GM18520 (cell line): ENCODE results near the gene HLA-DPA1.
"Not testable (repeated sequence)": the region's sequence is repeated elsewhere in the genome, so short reads cannot be mapped to it uniquely, and the experiment has no call there.

Experiments used
- ATAC-seq: cut with Tn5 transposase; IDR thresholded peaks from one replicate; pipeline ENCODE4 v1.9.1; 2021; ENCODE audit not compliant: unreplicated experiment

The HLA-DPA1 gene

DNA sequence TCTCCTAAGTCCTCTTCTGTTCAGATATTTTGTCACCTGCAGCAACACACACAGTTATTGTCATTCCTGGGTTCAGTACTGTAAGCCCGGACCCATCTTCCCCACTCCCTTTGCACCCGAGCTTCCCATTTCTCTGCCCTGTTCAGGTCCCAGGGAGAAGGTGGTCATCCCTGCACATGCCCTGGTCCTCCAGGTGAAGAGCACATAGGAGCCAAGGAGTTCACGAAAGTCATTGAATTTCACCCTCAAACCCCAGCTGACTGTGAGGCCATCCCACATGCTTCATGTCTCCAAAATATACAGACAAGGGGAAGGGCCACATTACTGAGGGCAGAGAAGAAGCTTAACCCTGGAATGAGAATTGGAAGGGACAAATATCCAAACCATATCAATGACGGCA is 8.1 kb downstream of the HLA-DPA1 start:
- ATAC-seq: no peak

DNA sequence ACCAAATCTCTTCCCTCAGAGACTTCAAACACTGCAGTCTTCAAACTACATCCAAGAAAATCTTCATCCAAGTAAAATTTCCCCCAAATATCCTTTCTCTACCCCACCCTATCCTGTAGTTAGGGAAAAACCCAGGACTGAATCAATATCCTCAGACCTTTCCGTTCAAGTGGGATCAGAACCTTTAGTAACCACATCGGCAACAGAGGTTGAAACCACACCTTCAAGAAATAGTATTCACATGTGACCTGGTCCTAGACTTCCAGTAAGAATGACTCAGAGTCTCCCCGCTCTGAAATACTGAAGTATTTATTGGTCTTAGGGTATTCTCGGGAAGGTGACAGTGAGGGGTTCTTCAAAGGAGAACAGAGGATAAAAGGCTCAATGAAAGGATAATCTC is 8.7 kb downstream of the HLA-DPA1 start:
- no peak for ATAC-seq

DNA sequence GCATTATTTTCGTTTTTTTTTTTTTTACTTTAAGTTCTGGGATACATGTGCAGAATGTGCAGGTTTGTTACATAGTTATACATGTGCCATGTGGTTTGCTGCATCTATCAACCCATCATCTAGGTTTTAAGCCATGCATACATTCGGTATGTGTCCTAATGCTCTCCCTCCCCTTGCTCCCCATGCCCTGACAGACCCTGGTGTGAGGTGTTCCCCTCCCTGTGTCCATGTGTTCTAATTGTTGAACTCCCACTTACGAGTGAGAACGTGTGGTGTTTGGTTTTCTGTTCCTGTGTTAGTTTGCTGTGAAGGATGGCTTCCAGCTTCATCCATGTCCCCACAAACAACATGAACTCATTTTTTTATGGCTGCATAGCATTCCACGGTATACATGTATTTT is 10.0 kb downstream of the HLA-DPA1 start:
- ATAC-seq: not testable (repeated sequence)

DNA sequence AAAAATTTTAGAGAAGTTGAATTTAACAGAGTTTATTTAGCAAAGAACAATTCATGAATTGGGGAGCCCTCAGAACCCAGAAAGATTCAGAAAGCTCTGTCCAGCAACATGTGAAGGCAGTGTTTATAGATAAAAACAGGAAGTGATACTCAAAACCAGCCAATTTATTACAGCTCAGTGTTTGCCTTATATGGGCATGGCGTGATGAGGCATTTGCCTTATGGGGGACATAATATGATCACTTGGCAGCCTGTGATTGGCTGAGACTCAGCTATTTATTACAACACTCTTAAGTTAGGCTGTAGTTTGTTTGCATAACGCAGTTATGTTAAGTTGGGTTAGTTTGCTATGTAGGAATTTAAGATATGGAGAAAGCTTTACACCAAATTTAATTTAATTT is 11.5 kb downstream of the HLA-DPA1 start:
- no peak for ATAC-seq

DNA sequence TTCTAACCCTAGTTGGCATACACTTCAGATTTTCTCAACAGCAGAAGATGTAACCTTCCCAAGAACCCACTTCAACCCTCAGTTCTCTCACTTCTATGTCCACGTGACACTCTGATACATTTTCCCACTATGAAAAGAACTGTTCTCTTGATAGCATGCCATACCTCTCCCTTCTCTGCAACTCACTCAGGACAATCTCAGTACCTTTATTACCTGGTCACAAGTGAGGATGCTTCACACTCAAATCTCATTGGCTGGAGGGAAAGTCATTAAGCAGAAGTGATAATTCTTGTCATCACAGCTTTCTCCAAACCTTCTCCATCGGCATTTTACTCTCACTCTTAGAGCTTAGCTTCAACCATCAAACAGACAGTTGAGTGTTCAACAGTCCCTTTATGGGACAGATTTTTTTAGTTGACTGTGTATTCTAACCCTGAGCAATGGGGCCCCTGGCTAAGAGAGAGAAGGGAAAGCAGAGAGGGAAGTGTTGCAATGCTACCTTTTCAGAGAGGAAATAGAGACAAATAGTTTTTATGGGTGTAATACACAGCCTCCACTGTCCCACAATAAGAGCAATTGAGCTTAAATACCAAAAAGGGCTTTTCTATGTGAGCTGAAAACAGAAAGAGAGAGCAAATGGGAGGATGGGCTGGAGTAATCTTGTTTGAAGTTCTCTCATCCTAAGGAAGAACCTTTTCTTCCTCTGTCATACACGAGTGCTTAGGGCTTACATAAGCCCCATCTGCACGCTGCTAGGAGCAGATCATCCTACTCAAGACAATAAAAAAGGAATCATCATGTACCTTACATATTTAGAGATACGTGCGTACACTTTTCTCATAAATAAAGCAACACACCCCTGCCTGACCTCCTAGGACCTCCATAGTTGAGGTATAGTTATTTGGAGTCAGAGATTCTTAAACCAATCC is 16.0 kb downstream of the HLA-DPA1 start:
- ATAC-seq: no peak

DNA sequence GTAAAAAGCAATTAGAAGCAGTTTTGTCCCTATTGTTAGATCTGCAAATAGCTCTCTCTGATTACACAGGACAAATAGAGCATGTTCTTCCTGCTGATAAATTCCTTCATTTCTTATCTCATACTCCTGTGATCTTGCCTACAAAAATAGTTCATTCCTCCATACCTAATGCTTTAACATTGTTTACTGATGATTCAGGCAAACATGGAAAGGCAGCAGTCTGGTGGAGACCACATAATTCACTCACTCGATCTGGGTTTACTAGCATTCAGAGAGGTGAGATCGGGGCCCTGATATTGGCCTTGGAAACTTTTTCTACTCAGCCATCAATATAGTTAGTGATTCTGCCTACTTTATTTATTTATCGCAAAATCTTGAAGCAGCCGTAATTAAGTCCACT is 20.2 kb downstream of the HLA-DPA1 start:
- no peak for ATAC-seq

DNA sequence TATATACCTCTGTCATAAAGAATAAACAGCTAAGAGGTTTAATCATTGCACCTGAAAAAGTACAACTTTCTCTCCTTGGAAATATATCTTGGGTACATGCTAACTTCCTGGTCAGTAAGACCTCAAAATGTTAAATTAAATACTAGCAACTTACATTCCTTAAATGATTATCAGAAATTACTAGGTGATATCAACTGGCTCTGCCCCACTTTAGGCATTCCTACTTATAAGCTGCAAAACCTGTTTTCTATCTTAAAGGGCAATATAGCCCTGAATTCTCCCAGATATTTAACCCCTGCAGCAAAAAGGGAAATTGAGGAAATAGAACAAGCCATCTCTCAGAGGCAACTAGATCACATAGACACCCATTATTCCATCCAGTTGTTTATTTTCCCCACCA is 20.8 kb downstream of the HLA-DPA1 start:
- ATAC-seq: no peak

DNA sequence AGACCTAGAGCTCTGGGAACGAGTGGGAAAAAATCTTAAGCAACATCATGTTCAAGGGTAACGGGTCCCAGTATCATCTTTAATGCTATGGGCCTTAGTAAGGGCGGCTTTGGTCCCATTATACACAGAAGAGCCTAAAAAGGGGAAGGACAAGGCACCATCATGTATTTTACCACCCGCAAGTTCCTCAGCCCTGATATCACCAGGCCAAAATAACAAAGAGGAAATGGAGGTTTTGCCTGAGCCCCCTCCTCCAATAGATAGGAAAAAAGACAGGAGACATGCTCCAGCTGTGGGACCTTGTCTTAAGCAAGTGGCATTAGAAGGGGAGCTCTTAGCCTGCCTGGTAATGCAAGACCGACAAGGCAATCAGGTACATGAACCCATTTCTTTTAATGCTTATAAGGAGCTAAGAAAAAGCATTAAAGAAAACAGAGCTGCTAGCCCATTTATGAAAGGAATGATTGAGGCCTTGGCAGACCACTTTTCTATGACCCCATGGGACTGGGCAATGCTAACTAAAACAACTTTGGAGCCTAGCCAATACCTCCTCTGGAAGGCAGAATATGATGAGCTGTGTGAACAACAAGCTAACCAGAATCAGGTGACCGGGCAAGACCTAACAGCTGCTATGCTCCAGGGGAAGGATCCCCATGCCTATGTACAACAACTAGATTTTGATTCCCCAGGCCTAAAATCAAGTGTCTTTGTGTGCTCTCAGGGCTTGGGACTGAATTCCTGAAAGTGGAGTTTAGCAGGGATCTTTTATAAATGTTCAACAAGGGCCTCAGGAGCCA is 23.2 kb downstream of the HLA-DPA1 start:
- ATAC-seq: no peak

DNA sequence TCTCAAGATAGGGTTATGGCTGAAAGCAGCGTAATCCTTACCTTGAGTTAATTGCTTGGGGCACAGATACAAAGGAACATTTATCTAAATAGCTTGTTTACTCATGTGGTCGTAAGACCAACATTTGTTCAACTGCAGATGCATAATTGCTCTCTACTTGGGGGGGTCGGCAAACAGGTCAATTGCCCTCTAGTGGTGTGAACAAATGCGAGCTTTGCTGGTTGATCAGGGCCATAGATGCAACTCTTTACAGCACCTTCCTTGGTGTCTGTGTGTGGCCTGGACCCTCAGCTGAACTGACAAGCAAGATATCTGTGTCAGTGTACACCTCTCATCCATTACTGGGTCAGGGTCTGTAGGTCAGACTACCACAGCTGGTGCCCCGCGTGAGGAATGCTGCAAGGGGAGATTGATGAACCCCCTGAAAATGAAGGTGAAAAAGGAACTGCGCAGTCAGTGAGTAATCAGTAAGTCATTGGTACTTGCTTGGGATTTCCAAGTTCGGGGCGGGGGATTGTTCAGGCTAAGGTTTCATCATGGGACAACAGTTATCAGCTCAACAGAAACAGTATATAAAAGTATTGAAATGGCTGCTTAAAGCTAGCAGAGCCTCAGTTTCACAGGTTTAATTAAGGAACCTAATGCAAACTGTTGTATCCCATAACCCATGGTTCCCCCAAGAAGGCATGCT is 24.0 kb downstream of the HLA-DPA1 start:
- ATAC-seq: no peak

DNA sequence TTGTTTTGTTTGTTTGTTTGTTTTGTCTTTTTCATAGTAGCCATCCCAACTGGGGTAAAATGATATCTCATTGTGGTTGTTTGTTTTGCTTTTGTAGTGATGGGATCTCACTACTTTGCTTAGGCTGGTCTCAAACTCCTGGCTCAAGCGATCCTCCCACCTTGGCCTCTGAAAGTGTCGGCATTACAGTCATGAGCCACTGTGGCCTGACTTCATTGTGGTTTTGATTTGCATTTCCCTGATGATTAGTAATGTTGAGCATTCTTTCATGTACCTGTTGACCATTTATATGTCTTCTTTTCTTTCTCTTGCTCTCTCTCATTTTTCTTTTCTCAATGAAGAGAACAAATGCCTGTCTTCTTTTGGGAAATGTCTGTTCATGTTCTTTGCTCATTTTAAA is 33.3 kb downstream of the HLA-DPA1 start:
- no peak for ATAC-seq

DNA sequence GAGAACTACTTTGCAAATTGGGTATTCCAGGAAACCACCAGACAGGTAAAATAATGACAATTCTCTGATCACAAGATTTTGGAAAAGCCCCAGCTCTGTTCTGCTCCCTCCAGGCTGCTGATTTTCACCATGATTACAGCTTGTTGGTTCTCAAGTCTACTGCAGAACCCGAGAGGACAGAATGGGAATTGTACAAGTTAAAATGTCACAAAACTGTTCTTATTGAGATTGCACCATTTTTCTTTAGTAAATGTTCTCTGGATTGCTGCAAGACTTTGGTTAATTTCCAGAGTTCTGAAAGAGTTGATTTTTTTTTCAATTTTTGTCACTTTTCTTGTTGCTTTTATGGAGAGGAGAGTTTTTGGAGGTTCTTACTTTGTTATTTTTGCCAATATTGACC is 36.9 kb downstream of the HLA-DPA1 start:
- ATAC-seq: no peak

DNA sequence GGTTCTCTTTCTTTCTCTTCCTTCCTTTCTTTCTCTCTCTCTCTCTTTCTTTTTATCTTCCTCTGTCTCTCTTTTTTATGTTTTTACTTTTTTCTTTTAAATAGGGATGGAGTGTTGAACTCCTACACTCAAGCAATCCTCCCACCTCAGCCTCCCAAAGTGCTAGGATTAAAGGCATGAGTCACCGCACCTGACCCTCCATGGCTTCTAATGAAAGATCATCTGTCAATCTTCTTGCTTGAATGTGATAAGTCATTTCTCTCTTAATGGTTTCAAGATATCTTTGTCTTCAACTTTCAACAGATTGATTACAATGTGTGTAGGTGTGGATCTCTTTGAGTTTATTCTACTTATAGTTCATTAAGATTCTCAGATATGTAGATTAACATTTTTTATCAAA is 38.9 kb downstream of the HLA-DPA1 start:
- ATAC-seq: no peak

DNA sequence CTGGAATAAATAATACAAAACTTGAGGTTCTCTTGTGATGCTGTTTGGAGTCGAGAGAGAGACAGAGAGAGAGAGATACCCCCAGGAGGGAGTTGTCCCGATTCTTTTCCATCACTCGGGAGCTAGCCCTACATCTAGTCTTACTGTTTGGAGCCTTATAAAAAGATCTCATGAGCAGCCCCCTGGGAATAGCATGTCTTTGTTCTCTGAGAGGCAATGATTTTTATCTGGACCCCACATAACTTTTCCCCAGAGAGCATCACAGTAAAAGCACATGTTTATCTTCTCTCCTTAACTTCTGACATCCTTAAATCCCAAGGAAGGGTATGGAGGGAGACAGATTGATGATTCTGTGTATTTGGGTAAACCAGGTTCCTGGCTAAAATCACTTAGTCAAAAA is 43.2 kb downstream of the HLA-DPA1 start:
- ATAC-seq: no peak

DNA sequence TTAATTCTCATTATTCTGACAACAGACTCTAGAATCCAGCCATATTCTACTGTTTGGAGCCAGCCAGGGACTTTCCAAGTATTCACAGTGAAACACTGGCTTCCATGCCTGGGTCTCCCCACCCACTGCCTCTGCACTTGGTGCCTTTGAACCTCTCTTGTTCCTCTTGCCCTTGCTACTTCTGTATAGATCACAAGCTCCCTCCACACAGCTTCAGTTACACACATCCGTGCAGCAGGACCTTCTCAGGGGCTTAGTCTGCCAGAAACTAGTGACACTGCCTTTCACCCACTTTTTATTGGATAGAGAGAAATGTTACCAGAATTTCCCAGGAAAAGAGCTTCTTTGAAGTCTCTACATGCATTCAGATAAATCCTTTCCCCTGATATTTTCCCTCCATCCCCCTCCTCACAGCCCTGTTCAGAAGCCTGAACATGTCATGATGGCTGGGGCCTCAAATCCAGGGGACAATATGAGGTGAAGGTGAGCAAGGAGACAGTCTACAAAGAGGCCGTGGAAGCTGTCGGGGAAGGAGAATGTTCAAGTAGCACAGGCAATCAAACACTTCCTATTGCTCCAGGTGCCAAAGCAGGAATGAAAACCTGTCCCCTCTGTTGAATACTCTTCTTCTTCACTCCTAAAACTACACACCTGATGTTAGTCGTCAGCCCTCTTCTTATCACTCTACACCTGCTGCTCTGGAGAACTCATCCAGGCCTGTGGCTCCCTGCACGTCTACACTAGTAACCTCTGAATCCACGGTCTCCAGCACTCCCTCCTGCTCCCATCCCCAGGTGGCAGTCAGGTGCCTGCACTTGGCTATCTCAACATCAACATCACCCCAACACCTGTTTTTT is 43.9 kb downstream of the HLA-DPA1 start:
- ATAC-seq: peak; percentile 37

DNA sequence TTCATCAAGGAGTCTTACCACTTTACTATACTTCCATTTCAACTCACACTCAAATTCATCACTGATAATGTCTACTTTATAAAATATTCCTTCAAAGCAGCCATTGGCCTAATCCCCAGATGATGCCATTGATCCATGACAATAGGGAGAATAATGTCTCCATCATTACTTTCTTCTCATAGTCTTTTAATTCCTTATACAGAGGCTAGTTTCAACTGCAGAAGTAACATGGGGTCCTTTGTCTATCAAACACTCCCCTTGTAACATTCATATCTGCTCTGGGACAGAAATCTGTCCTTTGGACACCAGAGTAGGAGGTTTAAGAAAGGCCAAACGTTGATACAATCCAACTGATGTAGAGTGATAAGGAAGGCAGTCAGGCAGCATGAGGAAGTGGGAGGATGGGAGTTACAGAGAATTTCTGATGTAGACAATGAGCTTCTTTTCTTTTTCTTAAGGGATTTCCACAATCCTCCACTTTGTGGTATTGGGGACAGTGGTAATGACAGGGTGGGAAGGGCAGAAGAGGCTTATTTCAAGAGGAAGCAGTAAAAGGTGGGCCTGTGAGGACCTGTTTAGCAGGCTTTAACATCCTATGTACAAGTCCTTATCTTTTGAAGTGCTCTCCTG is 45.1 kb downstream of the HLA-DPA1 start:
- ATAC-seq: peak; percentile 2

DNA sequence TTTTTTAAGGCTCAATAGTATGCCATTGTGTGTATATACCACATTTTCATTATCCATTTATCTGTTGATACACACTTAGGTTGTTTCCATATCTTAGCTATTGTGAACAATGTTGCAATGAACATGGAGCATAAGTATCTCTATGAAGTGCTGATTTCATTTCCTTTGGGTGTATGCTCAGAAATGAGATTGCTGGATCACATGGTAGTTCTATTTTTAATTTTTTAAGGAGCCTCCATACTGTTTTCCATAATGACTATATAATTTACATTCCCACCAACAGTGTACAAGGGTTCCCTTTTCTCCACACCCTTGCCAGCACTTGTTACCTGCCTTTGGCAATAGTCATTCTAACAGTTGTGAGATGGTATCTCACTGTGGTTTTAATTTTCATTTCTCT is 48.9 kb downstream of the HLA-DPA1 start:
- no peak for ATAC-seq

DNA sequence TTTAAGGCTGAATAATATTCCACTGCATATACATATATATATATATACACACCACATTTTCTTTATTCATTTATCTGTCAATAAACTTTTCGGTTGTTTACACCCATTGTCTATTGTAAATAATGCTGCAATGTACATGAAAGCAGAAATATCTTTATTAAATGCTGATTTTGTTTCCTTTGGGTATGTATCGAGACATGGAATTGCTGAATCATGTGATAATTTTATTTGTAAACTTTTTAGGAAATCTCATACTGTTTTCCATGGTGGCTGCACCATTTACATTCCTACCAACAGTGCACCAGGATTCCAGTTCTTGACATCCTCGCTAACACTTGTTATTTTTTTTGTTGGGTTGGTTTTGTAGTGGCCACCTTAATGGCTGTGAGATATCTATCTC is 49.9 kb downstream of the HLA-DPA1 start:
- ATAC-seq: no peak

DNA sequence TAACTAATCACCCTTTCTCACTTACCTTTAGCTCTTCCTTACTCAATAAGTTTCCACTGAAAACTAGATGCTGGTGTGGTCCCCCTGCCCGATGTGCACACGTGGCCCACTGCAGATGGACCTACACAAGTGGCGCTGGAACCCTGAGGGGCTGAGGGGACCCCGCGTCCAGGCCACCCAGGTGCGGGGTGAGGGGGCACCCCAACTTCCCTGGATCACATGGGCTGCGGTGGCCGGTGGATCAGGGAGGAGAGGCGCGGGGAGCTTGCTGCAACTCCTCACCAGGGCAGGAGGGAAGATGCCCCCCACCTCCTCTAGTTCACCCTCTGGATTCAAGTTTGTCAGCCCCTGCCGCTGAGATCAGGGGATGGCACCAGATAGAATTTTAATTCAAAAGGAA is 51.5 kb downstream of the HLA-DPA1 start:
- no peak for ATAC-seq

DNA sequence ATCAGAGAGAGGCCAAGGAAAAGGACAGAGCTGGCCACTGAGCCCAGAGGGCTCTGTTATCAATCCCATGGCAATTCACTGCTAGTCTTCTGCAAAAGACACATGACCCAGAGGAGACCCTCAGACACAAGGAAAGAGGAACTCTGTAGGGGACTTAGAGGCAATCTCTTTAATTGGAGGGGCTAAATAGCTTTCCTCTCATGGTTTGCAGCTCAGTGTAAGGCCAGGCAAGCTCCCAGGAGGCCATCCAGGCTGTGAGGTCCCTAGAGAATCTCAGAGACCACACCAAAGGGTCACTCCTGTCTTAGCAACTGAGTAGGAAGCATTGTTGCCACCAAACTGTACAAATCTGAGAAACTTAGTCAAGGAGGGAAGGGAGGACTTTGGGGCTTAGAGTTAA is 54.1 kb downstream of the HLA-DPA1 start:
- ATAC-seq: no peak

DNA sequence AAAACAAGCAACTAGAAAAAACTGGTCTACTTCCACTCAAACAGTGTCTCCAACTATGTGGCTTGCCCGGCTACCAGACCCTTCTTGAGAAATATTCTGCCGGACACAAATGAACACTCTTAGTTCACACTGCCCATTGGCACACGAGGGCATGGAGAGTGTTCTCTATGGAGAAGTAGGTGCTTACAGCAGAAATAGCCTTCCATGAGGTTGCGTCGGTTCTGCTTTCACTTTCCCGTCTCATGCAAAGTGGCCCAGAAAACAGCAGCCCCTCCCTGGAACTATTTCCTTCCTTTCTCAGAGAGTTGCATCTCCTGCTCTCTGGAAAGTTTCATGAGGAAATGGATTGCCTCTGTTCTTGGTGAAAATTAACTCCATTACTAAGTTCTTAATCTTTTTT is 54.5 kb downstream of the HLA-DPA1 start:
- ATAC-seq: peak; percentile 53
